Testis (tissue), 3 donors: Measurements from ENCODE around the gene PROKR2. TPM values are rescaled to one million over a fixed set of nuclear protein-coding genes. Genes with fewer than 3 reads are reported as not detected.

Source experiments
- DNase-seq: peaks from one replicate; pipeline ENCODE4 v3.0.0-alpha.2; 2019
- H3K27ac ChIP-seq, 2 donors: fragments of 200-600 bp; sonication (generic); one replicate each; pipeline ENCODE4 v1.5.1; 2019
- H3K27me3 ChIP-seq: fragments of 200-600 bp; sonication (generic); one replicate; pipeline ENCODE4 v1.5.1; 2019
- H3K36me3 ChIP-seq: fragments of 200-600 bp; sonication (generic); one replicate; pipeline ENCODE4 v1.5.1; 2017; ENCODE audit warnings: low read depth; ENCODE audit errors: missing control alignments
- H3K4me1 ChIP-seq: fragments of 200-600 bp; sonication (generic); one replicate; pipeline ENCODE4 v1.5.1; 2019
- H3K4me3 ChIP-seq, 2 donors: fragments of 200-600 bp; sonication (generic); one replicate each; pipeline ENCODE4 v1.5.1; 2017 to 2019
- H3K9me3 ChIP-seq: fragments of 200-600 bp; sonication (generic); one replicate; pipeline ENCODE4 v1.5.1; 2017
- POLR2A ChIP-seq: fragments of 450-650 bp; IDR thresholded peaks from one replicate; pipeline ENCODE4 v1.6.1; 2017; ENCODE audit warnings: antibody characterized with exemption, mild to moderate bottlenecking, moderate library complexity
- WGBS, 2 donors: methylation state at CpG; one replicate each; pipeline ENCODE4 v1.1.5; 2018; 5-methylcytosine and 5-hydroxymethylcytosine counted together
- intact Hi-C: fragments of 100-400 bp; cut with DNase I; formaldehyde crosslinking; loops from one replicate; pipeline ENCODE4 v1.15.1; 2023; ENCODE audit warnings: low total_unique reads
- polyA plus RNA-seq: library from polyadenylated mRNA; stranded (reverse); fragments of 350-450 nt; fragmentation: Illumina TruSeq; extraction: RNeasy Lipid Tissue Mini Kit (QIAGEN cat#74804); gene quantifications from one replicate; pipeline ENCODE4 v1.2.3, GENCODE V29; 2014; ENCODE audit warnings: low read depth, low replicate concordance; ENCODE audit not compliant: insufficient read depth
- total RNA-seq, 2 donors: library from RNA; depleted of rRNA; stranded (reverse); fragments of >200 nt; gene quantifications; one replicate each; pipeline ENCODE4 v1.2.3, GENCODE V29; 2016
- TF ChIP-seq, protein P1 (sequence below), 3 experiments: fragments of 450-650 bp in 2 of 3; fragments of 200-600 bp in 1 of 3; sonication (generic) in 1 of 3; IDR thresholded peaks; one replicate each; pipeline ENCODE4 v1.5.1; 2016 to 2019; ENCODE audit warnings: antibody characterized with exemption in 3 of 3, mild to moderate bottlenecking in 2 of 3, moderate library complexity in 1 of 3

The PROKR2 gene
- total and polyA plus RNA-seq, 3 donors from 2014 or later, result 0.31 to 0.71 (median 0.66) TPM

DNA sequence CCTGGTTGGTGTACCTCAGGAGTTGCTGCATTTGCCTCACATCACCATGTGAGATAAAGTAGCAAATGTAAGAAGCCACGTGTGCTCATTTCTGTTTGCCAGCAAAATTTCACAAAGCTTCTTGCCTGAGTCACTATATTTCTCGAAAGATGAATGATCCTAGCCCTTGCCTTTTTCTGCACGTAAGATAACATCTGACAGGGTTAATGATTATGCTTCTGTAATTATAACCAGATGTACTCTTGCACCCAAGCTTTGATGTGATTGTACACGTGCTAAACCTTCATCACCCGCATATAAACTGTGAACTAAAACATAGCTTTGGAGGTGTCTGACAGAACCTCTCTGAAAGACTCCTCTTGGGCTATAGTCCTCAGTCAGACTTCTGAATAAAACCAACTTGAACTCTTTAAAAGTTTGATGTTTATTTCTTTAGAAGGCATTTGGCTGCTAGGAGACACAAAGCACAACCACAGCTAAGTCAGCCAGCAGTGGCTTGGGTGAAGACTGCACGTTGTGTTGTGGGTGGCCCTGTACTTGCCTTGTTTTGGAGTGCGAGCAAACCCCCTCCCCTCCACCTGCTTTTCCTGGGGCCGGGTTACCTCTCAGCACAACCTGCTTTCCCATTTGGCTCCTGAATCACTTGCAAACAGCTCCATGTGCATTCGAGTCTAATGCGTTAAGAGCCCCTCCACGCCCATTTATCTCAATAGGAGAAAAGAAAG lies 19.3 kb downstream of the PROKR2 start:
- Histone ChIP-seq H3K4me3 (no peak overlapping the region), H3K27ac (no peak overlapping the region), H3K27me3 (no peaks in the 10 kb centered on the region), H3K36me3 (no peaks in the 10 kb centered on the region), H3K4me1 (no peaks in the 10 kb centered on the region), H3K9me3 (no peaks in the 10 kb centered on the region)
- intact Hi-C loops, result no loop called here
- WGBS, 2 donors, result 41 to 49% methylated on average over 11 of the region's 11 CpGs
- TF ChIP-seq POLR2A, result no peak
- TF ChIP-seq, protein P1, sequence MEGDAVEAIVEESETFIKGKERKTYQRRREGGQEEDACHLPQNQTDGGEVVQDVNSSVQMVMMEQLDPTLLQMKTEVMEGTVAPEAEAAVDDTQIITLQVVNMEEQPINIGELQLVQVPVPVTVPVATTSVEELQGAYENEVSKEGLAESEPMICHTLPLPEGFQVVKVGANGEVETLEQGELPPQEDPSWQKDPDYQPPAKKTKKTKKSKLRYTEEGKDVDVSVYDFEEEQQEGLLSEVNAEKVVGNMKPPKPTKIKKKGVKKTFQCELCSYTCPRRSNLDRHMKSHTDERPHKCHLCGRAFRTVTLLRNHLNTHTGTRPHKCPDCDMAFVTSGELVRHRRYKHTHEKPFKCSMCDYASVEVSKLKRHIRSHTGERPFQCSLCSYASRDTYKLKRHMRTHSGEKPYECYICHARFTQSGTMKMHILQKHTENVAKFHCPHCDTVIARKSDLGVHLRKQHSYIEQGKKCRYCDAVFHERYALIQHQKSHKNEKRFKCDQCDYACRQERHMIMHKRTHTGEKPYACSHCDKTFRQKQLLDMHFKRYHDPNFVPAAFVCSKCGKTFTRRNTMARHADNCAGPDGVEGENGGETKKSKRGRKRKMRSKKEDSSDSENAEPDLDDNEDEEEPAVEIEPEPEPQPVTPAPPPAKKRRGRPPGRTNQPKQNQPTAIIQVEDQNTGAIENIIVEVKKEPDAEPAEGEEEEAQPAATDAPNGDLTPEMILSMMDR (IDR thresholded peaks at IDR 0.05), result no peak
- no peak for DNase-seq

GRCh38 chr20:5290596-5290995 lies 26.2 kb downstream of the PROKR2 start:
- Histone ChIP-seq H3K36me3 (no peaks in the 10 kb centered on the region), H3K27ac (no peak overlapping the region), H3K4me3 (no peak overlapping the region), H3K4me1 (no peaks in the 10 kb centered on the region), H3K27me3 (no peaks in the 10 kb centered on the region), H3K9me3 (no peaks in the 10 kb centered on the region)
- TF ChIP-seq, protein P1 (IDR thresholded peaks at IDR 0.05), result no peak
- TF ChIP-seq POLR2A, result no peak
- intact Hi-C loops, result no loop called here
- DNase-seq, result no peak
- 83 to 84% methylated on average over 6 of the region's 6 CpGs for WGBS, 2 donors

GRCh38 chr20:5282561-5282960 lies 34.2 kb downstream of the PROKR2 start:
- Histone ChIP-seq H3K27ac (no peak overlapping the region), H3K9me3 (no peaks in the 10 kb centered on the region), H3K4me1 (no peaks in the 10 kb centered on the region), H3K36me3 (no peaks in the 10 kb centered on the region), H3K27me3 (no peaks in the 10 kb centered on the region), H3K4me3 (no peak overlapping the region)
- 68 to 75% methylated on average over 4 of the region's 4 CpGs for WGBS, 2 donors
- TF ChIP-seq POLR2A, result no peak
- TF ChIP-seq, protein P1 (IDR thresholded peaks at IDR 0.05), result no peak
- no peak for DNase-seq
- intact Hi-C loops, result no loop called here

- Histone ChIP-seq H3K4me3 (no peak overlapping the region), H3K27ac (no peak overlapping the region), H3K27me3 (no peaks in the 10 kb centered on the region), H3K36me3 (no peaks in the 10 kb centered on the region), H3K4me1 (no peaks in the 10 kb centered on the region), H3K9me3 (no peaks in the 10 kb centered on the region)
- intact Hi-C loops, result no loop called here
- TF ChIP-seq, protein P1 (IDR thresholded peaks at IDR 0.05), result no peak
- TF ChIP-seq POLR2A, result no peak
- DNase-seq, result no peak
These were observed 37.1 kb downstream of the PROKR2 start for GRCh38 chr20:5279661-5280060.

DNA sequence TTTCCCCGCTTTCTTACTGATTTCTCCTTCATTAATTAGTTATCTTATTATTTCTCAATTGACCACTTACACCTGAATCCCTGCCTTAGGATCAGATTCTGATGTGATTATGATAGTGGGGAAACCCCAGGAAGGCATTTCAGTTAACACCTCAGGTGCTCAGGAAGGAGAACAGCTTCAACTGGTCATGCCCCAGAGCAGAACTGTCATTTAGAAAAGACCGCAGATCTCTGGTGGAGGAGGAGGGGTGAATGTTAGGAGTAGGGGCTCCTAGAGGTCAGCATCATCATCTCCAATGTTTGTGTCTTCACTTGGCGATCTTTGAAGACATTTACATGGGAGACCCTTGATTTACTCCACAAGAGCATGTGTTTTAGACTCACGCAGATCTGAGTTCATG lies 44.5 kb downstream of the PROKR2 start:
- Histone ChIP-seq H3K27ac (no peak overlapping the region), H3K27me3 (no peaks in the 10 kb centered on the region), H3K4me1 (no peaks in the 10 kb centered on the region), H3K4me3 (no peak overlapping the region), H3K36me3 (no peaks in the 10 kb centered on the region), H3K9me3 (no peaks in the 10 kb centered on the region)
- intact Hi-C loops, result no loop called here
- TF ChIP-seq, protein P1 (IDR thresholded peaks at IDR 0.05), result no peak
- TF ChIP-seq POLR2A, result no peak
- DNase-seq, result no peak
- 86 to 91% methylated on average over 4 of the region's 4 CpGs for WGBS, 2 donors
